Heart left ventricle (tissue), 13 donors: ENCODE data around the gene CCDC137.

ENCODE experiments used
- POLR2A ChIP-seq, 2 donors: fragments of 450-650 bp; IDR thresholded peaks; one replicate each; pipeline ENCODE4 v1.6.1; 2017; ENCODE audit warnings: antibody characterized with exemption in 2 of 2, mild to moderate bottlenecking in 2 of 2, moderate library complexity in 2 of 2
- TF ChIP-seq, protein P1 (sequence below), 12 donors: fragments of 200-600 bp; sonication (generic) in 4 of 12; IDR thresholded peaks; one replicate each; pipeline versions ENCODE4 v1.5.0 to v1.8.0; 2018 to 2022; ENCODE audit warnings: antibody characterized with exemption in 12 of 12, mild to moderate bottlenecking in 5 of 12
- donor health status: ischemic (EF 13 %, LVEDD 7.1; RV severe dilation, severe dysfunction).
- donor health status: DM: no; HTN: yes; CAD: no.
- donor health status: DM: no; HTN: no; CAD: no.
- donor health status: ischemic (EF 25% LVEDD 6.9; RV normal size, moderate dysfunction).
- donor health status: ischemic (EF 25% LVEDD 5.7; RV mildly dilated, moderate dysfunction).
- donor health status: ischemic (EF 35%, LVEDD 5.7; RV mildly dilated, moderate dysfunction).
- donor health status: nonischemic (EF 11% LVEDD 7.7; RV severe dilation, severe dysfunction).
- donor health status: DM: yes; HTN: yes; CAD: no.
- donor health status: PGD.
- donor health status: ischemic (EF 29% LVEDD 5.4; RV normal size, mild dysfunction).
- donor health status: nonischemic (EF 23%, LVEDD 6.1; RV moderate dilation, normal function).

- TF ChIP-seq, protein P1, sequence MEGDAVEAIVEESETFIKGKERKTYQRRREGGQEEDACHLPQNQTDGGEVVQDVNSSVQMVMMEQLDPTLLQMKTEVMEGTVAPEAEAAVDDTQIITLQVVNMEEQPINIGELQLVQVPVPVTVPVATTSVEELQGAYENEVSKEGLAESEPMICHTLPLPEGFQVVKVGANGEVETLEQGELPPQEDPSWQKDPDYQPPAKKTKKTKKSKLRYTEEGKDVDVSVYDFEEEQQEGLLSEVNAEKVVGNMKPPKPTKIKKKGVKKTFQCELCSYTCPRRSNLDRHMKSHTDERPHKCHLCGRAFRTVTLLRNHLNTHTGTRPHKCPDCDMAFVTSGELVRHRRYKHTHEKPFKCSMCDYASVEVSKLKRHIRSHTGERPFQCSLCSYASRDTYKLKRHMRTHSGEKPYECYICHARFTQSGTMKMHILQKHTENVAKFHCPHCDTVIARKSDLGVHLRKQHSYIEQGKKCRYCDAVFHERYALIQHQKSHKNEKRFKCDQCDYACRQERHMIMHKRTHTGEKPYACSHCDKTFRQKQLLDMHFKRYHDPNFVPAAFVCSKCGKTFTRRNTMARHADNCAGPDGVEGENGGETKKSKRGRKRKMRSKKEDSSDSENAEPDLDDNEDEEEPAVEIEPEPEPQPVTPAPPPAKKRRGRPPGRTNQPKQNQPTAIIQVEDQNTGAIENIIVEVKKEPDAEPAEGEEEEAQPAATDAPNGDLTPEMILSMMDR (IDR thresholded peaks at IDR 0.05), result no peak
- TF ChIP-seq POLR2A (IDR thresholded peaks at IDR 0.05), result no peak
Measured at GRCh38 chr17:81662002-81662401, 4.5 kb upstream of the CCDC137 start.
